ENCODE data around the gene C20orf96. TPM values are rescaled to one million over a fixed set of nuclear protein-coding genes. Genes with fewer than 3 reads are reported as not detected.
"Not testable (repeated sequence)": the region's sequence is repeated elsewhere in the genome, so short reads cannot be mapped to it uniquely, and the experiment has no call there.

C20orf96 gene
- total RNA-seq, result 1 to 10 TPM; 3.4 to 5.7 (median 4.8) TPM
- 1 to 10 TPM in 1 of 2 donors, under 1 TPM in 1; 0.86 to 1.1 TPM for polyA plus RNA-seq
- total RNA-seq, result 1.3 reads per million, percentile 2 among the genes with 10 or more reads in this experiment

DNA sequence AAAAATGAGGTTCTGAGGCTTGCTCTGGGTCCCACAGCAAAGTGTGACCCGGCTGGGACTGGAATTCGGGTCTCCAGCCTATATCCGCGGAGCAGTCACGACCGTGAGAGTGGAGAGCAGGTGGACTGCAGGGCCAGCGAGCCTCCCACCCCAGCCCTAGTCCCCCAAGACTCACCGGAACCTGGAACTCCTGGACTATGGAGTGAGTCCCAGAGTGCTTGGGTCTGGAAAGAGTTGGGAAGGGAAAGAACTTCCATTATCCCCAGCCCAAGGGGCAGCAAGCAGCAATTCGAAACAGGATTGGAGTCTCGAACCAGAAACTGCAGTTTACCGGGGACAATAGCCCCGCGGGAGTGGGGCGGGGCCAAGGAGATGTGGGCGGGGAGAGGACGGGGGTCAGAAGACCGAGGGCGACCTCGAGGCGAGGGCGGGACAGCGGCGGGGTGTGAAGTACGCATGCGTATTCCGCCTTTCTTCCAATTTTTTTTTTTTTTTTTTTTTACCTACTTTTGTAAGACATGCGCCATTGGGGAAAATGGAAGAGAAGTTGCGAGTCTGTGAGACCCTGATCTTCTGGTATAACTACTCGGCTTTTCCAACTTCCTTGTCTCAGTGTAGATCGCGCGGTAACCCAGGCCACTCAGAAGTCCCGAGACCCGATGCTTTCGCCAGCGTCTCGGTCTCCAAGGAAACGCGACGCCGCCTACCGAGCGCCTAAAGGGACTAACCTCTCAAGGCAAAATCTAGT is at the start of gene C20orf96:
Gene C20orf96 (minus strand): TSS at position 667 of the 748 bp plus-strand sequence. CDS start 140 bp downstream, at position 527.
- peaks cover 0 to 11% (median 0%) of the 10 kb centered on the region in 5 donors for H3K36me3 Mint-ChIP-seq
- H3K27me3 Mint-ChIP-seq, result no peaks in the 10 kb centered on the region
- peaks cover 0 to 2% (median 0%) of the 10 kb centered on the region in 11 donors for H3K9me3 Mint-ChIP-seq
- ChIA-PET CTCF (no interaction called here), POLR2A (interaction anchor here (1.2 to 1.6 kb wide), 2 partner anchors 8 to 34 kb away, joined by 5 to 6 read pairs; no protein-coding TSS in a partner anchor)
- Histone ChIP-seq H3K36me3 (ENCODE audit: control insufficient read depth in 2 of 3, insufficient read depth in 3 of 3, low read length in 3 of 3) (no peaks in the 10 kb centered on the region), H3K9me3 (ENCODE audit: control insufficient read depth in 2 of 3, low read length in 3 of 3) (no peaks in the 10 kb centered on the region), H3K27ac (ENCODE audit: low read depth, low read length) (peak within 1 kb of the TSS; percentile 62), H3K4me1 (ENCODE audit: control insufficient read depth in 2 of 2, insufficient read depth in 2 of 2, low read length in 2 of 2) (peaks cover 11 to 20% of the 10 kb centered on the region in 2 donors), H3K27me3 (ENCODE audit: control insufficient read depth in 2 of 2, insufficient read depth in 2 of 2, low read length in 2 of 2) (no peaks in the 10 kb centered on the region), H3K4me3 (ENCODE audit: low read length) (peak within 1 kb of the TSS; percentile 52)
- H3K27ac Mint-ChIP-seq, result peak within 1 kb of the TSS in 3 of 9 donors; percentile 28 to 81 (median 69)
- no peak within 1 kb of the TSS for H3K4me3 Mint-ChIP-seq
- intact Hi-C loops (cut with micrococcal nuclease), result loop anchor here (1.0 kb wide), 4 partner anchors 8 to 117 kb away; partner anchors contain the start of gene SOX12 (in 1 of the 2)
- ATAC-seq (peak; percentile 96), DNase-seq (peak; percentile 69 to 89 (median 80))
- peaks cover 1 to 35% (median 9%) of the 10 kb centered on the region in 7 donors for H3K4me1 Mint-ChIP-seq

DNA sequence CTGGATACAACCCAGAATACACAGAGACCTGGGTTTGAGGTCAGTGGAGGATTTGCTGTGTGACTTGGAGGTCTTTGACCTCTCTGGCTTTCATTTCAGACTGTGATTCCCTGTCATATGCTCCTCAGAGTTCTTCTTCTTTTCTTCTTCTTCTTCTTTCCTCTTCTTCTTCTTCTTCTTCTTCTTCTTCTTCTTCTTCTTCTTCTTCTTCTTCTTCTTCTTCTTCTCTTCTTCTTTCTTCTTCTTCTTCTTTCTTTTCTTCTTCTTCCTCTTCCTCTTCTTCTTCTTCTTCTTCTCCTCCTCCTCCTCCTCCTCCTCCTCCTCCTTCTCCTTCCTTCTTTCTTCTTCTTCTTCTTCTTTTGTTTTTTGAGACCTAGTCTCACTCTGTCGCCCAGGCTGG is 45.5 kb upstream of the C20orf96 start:
- POLR2A ChIA-PET; H3K4me1 Mint-ChIP-seq; H3K4me3 ChIP-seq (ENCODE audit: low read length); H3K27ac ChIP-seq (ENCODE audit: low read depth, low read length); H3K9me3 Mint-ChIP-seq; H3K4me1 ChIP-seq (ENCODE audit: control insufficient read depth in 2 of 2, insufficient read depth in 2 of 2, low read length in 2 of 2); H3K27me3 ChIP-seq (ENCODE audit: control insufficient read depth in 2 of 2, insufficient read depth in 2 of 2, low read length in 2 of 2); H3K9me3 ChIP-seq (ENCODE audit: control insufficient read depth in 2 of 3, low read length in 3 of 3); intact Hi-C loops (cut with micrococcal nuclease); ATAC-seq; H3K36me3 ChIP-seq (ENCODE audit: control insufficient read depth in 2 of 3, insufficient read depth in 3 of 3, low read length in 3 of 3); H3K27ac Mint-ChIP-seq; H3K4me3 Mint-ChIP-seq; DNase-seq; H3K36me3 Mint-ChIP-seq: not testable (repeated sequence)
- peaks cover 0 to 21% (median 0%) of the 10 kb centered on the region in 5 donors for H3K27me3 Mint-ChIP-seq
- CTCF ChIA-PET, result interaction anchor here (0.6 kb wide), 1 partner anchor 955 kb away, joined by 3 read pairs; no protein-coding TSS in a partner anchor

DNA sequence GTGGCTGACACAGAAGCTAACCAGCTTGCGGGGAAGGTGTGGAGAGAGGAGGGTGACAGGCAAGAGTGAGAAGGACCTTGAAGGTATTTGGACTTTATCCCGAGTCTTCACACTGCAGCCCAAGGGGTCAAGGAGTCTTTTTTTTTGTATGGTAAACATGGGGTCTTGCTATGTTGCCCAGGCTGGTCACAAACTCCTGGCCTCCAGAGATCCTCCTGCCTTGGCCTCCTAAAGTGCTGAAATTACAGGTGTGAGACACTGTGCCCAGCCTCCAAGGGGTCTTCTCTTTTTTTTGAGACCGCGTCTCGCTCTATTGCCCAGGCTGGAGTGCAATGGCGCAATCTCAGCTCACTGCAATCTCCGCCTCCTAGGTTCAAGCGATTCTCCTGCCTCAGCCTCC is 44.0 kb upstream of the C20orf96 start:
- H3K4me3 ChIP-seq (ENCODE audit: low read length), result no peak overlapping the region
- CTCF ChIA-PET, result interaction anchor here (0.6 kb wide), 1 partner anchor 47 kb away, joined by 5 read pairs; no protein-coding TSS in a partner anchor
- H3K36me3 ChIP-seq (ENCODE audit: control insufficient read depth in 2 of 3, insufficient read depth in 3 of 3, low read length in 3 of 3), result no peaks in the 10 kb centered on the region
- H3K27ac ChIP-seq (ENCODE audit: low read depth, low read length), result no peak overlapping the region
- POLR2A ChIA-PET, result no interaction called here
- DNase-seq (no peak), ATAC-seq (no peak)
- no peaks in the 10 kb centered on the region for H3K9me3 ChIP-seq (ENCODE audit: control insufficient read depth in 2 of 3, low read length in 3 of 3)
- intact Hi-C loops (cut with micrococcal nuclease), result no loop called here
- Mint-ChIP-seq H3K9me3 (peaks cover 0 to 1% (median 0%) of the 10 kb centered on the region in 11 donors), H3K27me3 (peaks cover 0 to 14% (median 0%) of the 10 kb centered on the region in 5 donors), H3K36me3 (no peaks in the 10 kb centered on the region), H3K4me1 (peaks cover 0 to 10% (median 9%) of the 10 kb centered on the region in 7 donors), H3K4me3 (no peak overlapping the region), H3K27ac (no peak overlapping the region)
- H3K27me3 ChIP-seq (ENCODE audit: control insufficient read depth in 2 of 2, insufficient read depth in 2 of 2, low read length in 2 of 2), result no peaks in the 10 kb centered on the region
- no peaks in the 10 kb centered on the region for H3K4me1 ChIP-seq (ENCODE audit: control insufficient read depth in 2 of 2, insufficient read depth in 2 of 2, low read length in 2 of 2)

DNA sequence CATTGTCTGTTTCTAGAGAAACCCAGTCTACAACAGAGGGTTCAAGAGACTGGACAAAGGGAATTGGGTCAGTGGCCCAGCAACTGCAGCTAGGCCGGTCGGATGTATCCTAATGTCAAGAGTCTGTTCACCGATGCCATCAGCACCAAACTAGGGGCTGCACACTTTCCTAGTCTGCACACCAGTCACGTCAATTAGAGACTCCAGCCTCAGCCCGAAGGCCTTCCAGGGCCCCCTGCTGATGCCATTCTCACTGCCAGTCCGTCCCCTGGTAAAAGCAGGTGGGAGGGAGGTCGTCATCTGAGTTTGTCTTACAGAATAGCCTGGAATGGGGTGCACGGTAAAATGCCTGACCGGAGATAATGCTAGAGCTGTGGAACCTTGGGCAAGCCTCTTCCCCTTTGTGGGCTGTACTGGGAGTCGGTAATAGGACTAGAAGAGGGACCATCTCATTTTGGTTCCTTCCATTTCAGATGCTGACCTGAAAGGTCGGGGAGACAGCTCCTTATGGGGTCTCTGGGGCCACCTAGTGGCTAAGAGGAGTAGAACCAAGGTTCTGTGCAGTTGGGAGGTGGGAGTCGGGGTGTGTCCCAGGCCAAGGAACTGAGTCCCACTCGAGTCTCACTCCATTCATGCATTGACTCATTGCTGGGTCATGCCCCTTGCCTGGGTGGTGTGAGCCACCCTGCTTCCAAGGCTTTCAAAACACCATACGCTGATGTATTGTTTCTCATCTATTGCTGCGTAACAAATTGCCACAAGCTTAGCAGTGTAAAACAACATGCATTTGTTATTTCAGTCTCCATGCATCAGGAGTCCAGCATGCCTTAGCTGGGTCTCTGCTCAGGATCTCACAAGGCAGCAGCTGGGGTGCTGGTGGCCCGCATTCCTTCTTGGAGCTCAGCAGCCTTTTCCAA is 39.9 kb upstream of the C20orf96 start:
- Mint-ChIP-seq H3K27ac (peak overlapping the region in 7 of 9 donors; percentile 28 to 85 (median 68)), H3K9me3 (peaks cover 0 to 2% (median 0%) of the 10 kb centered on the region in 11 donors), H3K27me3 (peaks cover 0 to 3% (median 0%) of the 10 kb centered on the region in 5 donors), H3K4me3 (no peak overlapping the region), H3K36me3 (no peaks in the 10 kb centered on the region), H3K4me1 (peaks cover 12 to 30% (median 21%) of the 10 kb centered on the region in 7 donors)
- POLR2A ChIA-PET, result interaction anchor here (1.0 to 2.8 kb wide), 4 partner anchors 12 to 34 kb away, joined by 3 to 14 read pairs (median 5); partner anchors contain the start of gene ZCCHC3
- H3K36me3 ChIP-seq (ENCODE audit: control insufficient read depth in 2 of 3, insufficient read depth in 3 of 3, low read length in 3 of 3), result no peaks in the 10 kb centered on the region
- H3K4me3 ChIP-seq (ENCODE audit: low read length), result no peak overlapping the region
- H3K27ac ChIP-seq (ENCODE audit: low read depth, low read length), result no peak overlapping the region
- H3K27me3 ChIP-seq (ENCODE audit: control insufficient read depth in 2 of 2, insufficient read depth in 2 of 2, low read length in 2 of 2), result no peaks in the 10 kb centered on the region
- DNase-seq (peak; percentile 34 to 74 (median 61)), ATAC-seq (peak; percentile 65)
- H3K4me1 ChIP-seq (ENCODE audit: control insufficient read depth in 2 of 2, insufficient read depth in 2 of 2, low read length in 2 of 2), result peaks cover 4% of the 10 kb centered on the region in 2 donors
- H3K9me3 ChIP-seq (ENCODE audit: control insufficient read depth in 2 of 3, low read length in 3 of 3), result no peaks in the 10 kb centered on the region
- CTCF ChIA-PET, result interaction anchor here (0.6 to 3.9 kb wide), 22 partner anchors 9 to 136 kb away, joined by 3 to 29 read pairs (median 4); partner anchors contain the start of genes DEFB129, DEFB132 and ZCCHC3
- intact Hi-C loops (cut with micrococcal nuclease), result loop anchor here (1.0 kb wide), 2 partner anchors 63 to 121 kb away; no protein-coding TSS in a partner anchor

DNA sequence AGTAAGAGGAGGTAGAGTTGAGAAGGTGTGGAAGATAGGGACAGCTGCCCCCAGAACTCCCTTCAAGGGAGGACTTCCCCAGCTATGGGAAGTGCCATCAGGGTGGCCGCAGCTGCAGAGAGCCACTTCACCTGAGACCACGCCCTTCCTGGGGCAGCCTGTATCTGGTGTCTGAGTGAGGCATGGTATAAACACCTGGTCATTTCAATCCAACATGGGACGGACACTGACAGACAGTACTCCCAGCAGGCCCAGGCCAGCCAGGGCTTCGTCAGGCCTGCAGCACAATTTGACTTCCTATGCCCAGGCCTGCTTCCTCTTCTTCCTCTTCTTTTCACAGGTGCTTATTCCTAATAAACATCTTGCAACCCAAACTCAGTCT is 39.3 kb upstream of the C20orf96 start:
- ATAC-seq (no peak), DNase-seq (no peak)
- Mint-ChIP-seq H3K4me1 (peaks cover 12 to 30% (median 23%) of the 10 kb centered on the region in 7 donors), H3K9me3 (peaks cover 0 to 2% (median 0%) of the 10 kb centered on the region in 11 donors), H3K27ac (peak overlapping the region in 7 of 9 donors; percentile 28 to 76 (median 57)), H3K27me3 (peaks cover 0 to 3% (median 0%) of the 10 kb centered on the region in 5 donors), H3K4me3 (no peak overlapping the region), H3K36me3 (no peaks in the 10 kb centered on the region)
- ChIA-PET CTCF (interaction anchor here (0.7 to 3.9 kb wide), 11 partner anchors 9 to 122 kb away, joined by 3 to 29 read pairs (median 5); partner anchors contain the start of genes DEFB129 and DEFB132), POLR2A (interaction anchor here (1.0 to 2.8 kb wide), 4 partner anchors 11 to 33 kb away, joined by 3 to 14 read pairs (median 5); partner anchors contain the start of gene ZCCHC3)
- no peaks in the 10 kb centered on the region for H3K36me3 ChIP-seq (ENCODE audit: control insufficient read depth in 2 of 3, insufficient read depth in 3 of 3, low read length in 3 of 3)
- intact Hi-C loops (cut with micrococcal nuclease), result loop anchor here (1.0 to 10.0 kb wide), 3 partner anchors 63 to 1775 kb away; partner anchors contain the start of gene STK35 (in 1 of the 2)
- H3K27me3 ChIP-seq (ENCODE audit: control insufficient read depth in 2 of 2, insufficient read depth in 2 of 2, low read length in 2 of 2), result no peaks in the 10 kb centered on the region
- peak overlapping the region; percentile 38 for H3K27ac ChIP-seq (ENCODE audit: low read depth, low read length)
- H3K4me1 ChIP-seq (ENCODE audit: control insufficient read depth in 2 of 2, insufficient read depth in 2 of 2, low read length in 2 of 2), result peaks cover 4% of the 10 kb centered on the region in 2 donors
- H3K9me3 ChIP-seq (ENCODE audit: control insufficient read depth in 2 of 3, low read length in 3 of 3), result no peaks in the 10 kb centered on the region
- H3K4me3 ChIP-seq (ENCODE audit: low read length), result no peak overlapping the region
